Neuronal stem cell (in vitro differentiated cells): ENCODE results near the gene PKD1L1.

Experiments
- DNase-seq: peaks from one replicate; pipeline ENCODE4 v3.0.0-alpha.2; 2013; ENCODE audit warnings: low spot score
- H2AFZ ChIP-seq: one replicate; pipeline ENCODE4 v1.6.1; 2013; ENCODE audit warnings: mild to moderate bottlenecking, low read length, inconsistent platforms
- H2AK5ac ChIP-seq: 2 replicates; pipeline ENCODE4 v1.6.1; 2013; ENCODE audit warnings: low read depth, mild to moderate bottlenecking, inconsistent platforms, low read length, moderate library complexity, mixed read lengths
- H2BK120ac ChIP-seq: 2 replicates; pipeline ENCODE4 v1.6.1; 2013; ENCODE audit warnings: low read depth, mild to moderate bottlenecking, inconsistent platforms, low read length, moderate library complexity, mixed read lengths
- H2BK12ac ChIP-seq: one replicate; pipeline ENCODE4 v1.6.1; 2013; ENCODE audit warnings: low read length, inconsistent platforms
- H2BK15ac ChIP-seq: 2 replicates; pipeline ENCODE4 v1.6.1; 2013; ENCODE audit warnings: mild to moderate bottlenecking, low read length, inconsistent platforms, mixed read lengths
- H2BK5ac ChIP-seq: one replicate; pipeline ENCODE4 v1.6.1; 2013; ENCODE audit warnings: inconsistent platforms, mild to moderate bottlenecking, low read length, moderate library complexity
- H3K14ac ChIP-seq: one replicate; pipeline ENCODE4 v1.6.1; 2013; ENCODE audit warnings: low read length, inconsistent platforms
- H3K18ac ChIP-seq: 2 replicates; pipeline ENCODE4 v1.6.1; 2013; ENCODE audit warnings: low read length, inconsistent platforms
- H3K23ac ChIP-seq: 2 replicates; pipeline ENCODE4 v1.6.1; 2013; ENCODE audit warnings: low read depth, mild to moderate bottlenecking, mixed read lengths, low read length, inconsistent platforms; ENCODE audit not compliant: poor library complexity
- H3K27ac ChIP-seq: replicated peaks from 3 replicates; pipeline ENCODE4 v1.5.1; 2013; ENCODE audit warnings: low read length, inconsistent platforms
- H3K27me3 ChIP-seq, 3 experiments: 2 replicates each; pipeline ENCODE4 v1.6.1; 2013; ENCODE audit warnings: low read length in 3 of 3, mild to moderate bottlenecking in 2 of 3, inconsistent platforms in 1 of 3, low read depth in 1 of 3, mixed read lengths in 1 of 3, moderate library complexity in 1 of 3; ENCODE audit not compliant: control insufficient read depth in 3 of 3, insufficient read depth in 3 of 3
- H3K36me3 ChIP-seq, 2 donors: replicated peaks in 1 of 2; 2 replicates each; pipeline ENCODE4 v1.6.1; 2013; ENCODE audit warnings: low read length in 2 of 2; ENCODE audit not compliant: control insufficient read depth in 2 of 2, insufficient read depth in 2 of 2
- H3K4ac ChIP-seq: 2 replicates; pipeline ENCODE4 v1.6.1; 2013; ENCODE audit warnings: inconsistent platforms, mild to moderate bottlenecking, low read length, moderate library complexity
- H3K4me1 ChIP-seq, 2 donors: 1 replicate in 1 of 2; 2 replicates in 1 of 2; pipeline ENCODE4 v1.6.1; 2013; ENCODE audit warnings: low read length in 2 of 2, low read depth in 1 of 2; ENCODE audit not compliant: control insufficient read depth in 2 of 2, insufficient read depth in 1 of 2
- H3K4me2 ChIP-seq: one replicate; pipeline ENCODE4 v1.6.1; 2013; ENCODE audit warnings: mild to moderate bottlenecking, low read length, inconsistent platforms; ENCODE audit not compliant: insufficient read depth, poor library complexity, severe bottlenecking
- H3K4me3 ChIP-seq, 2 donors: 2 replicates each; pipeline ENCODE4 v1.5.1; 2013; ENCODE audit warnings: low read length in 2 of 2, mild to moderate bottlenecking in 2 of 2, inconsistent platforms in 1 of 2, moderate library complexity in 1 of 2
- H3K79me1 ChIP-seq: one replicate; pipeline ENCODE4 v1.6.1; 2013; ENCODE audit warnings: low read depth, mild to moderate bottlenecking, inconsistent platforms, low read length, moderate library complexity
- H3K9ac ChIP-seq: one replicate; pipeline ENCODE4 v1.6.1; 2013; ENCODE audit warnings: mild to moderate bottlenecking, low read depth, low read length, inconsistent platforms; ENCODE audit not compliant: poor library complexity
- H3K9me3 ChIP-seq, 2 donors: replicated peaks in 1 of 2; 2 replicates each; pipeline versions ENCODE3 to v1.6.1; 2013; ENCODE audit warnings: low read length in 2 of 2, mild to moderate bottlenecking in 2 of 2, inconsistent platforms in 1 of 2, low read depth in 1 of 2, mixed read lengths in 1 of 2, moderate library complexity in 1 of 2; ENCODE audit not compliant: control insufficient read depth in 2 of 2, insufficient read depth in 1 of 2
- H4K8ac ChIP-seq: one replicate; pipeline ENCODE4 v1.6.1; 2013; ENCODE audit warnings: low read depth, mild to moderate bottlenecking, inconsistent platforms, low read length, moderate library complexity
- H4K91ac ChIP-seq: one replicate; pipeline ENCODE4 v1.6.1; 2013; ENCODE audit warnings: low read length, low read depth, mild to moderate bottlenecking, inconsistent platforms; ENCODE audit not compliant: poor library complexity
- WGBS, 2 donors: extraction: QIAGEN DNeasy Blood & Tissue Kit; methylation state at CpG; one replicate each; pipeline ENCODE4 v1.1.7; 2013; ENCODE audit warnings: missing lambda C conversion rate in 2 of 2, mixed read lengths in 1 of 2; ENCODE audit not compliant: insufficient read length in 2 of 2, insufficient replicate concordance in 1 of 2; ENCODE audit errors: extremely low coverage in 2 of 2; 5-methylcytosine and 5-hydroxymethylcytosine counted together

The PKD1L1 gene

DNA sequence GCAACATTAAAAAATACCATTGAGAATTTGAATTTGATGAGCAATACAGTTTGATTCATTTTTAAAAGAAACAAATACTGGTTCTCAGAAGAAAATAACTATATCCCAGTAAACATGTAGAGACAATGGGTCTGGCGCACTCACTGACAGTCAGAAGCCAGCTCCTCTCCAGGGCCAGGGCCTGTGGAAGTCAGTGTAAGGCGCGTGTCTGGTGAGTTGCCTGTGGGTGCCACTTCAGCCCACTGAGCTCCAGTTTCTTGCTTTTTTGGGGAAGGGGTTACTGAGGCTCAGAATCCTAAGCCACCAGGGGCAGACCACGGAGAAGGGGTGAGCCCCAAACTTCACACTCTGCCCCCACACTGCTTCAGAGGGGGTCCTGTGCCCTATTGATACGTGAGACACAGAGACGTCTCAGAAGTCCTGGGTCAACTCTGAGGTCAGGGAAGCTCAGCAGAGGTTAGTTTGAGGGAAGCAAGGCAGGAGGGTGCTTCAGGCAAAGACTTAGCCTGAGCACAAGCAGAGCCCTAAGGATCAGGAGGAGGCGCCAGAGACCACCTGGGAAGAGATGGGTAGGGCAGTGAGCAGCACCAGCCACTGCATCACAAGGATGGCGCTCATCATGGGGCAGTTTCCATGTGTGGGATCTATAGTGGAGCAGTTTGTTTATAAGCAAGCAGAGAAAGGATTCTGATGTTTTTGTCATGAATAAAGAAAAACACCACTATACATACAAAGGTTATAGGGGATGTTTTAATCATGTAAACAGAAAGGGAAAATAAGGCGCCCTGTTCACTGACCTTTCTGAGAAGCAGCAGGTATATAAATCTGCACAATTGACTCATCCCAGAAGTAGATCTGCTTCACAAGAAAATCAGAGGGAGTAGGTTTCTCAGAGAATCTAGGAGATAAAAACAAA is 95.7 kb downstream of the PKD1L1 start:
- Histone ChIP-seq H3K4me3 (no peak overlapping the region), H2BK15ac (no peak overlapping the region), H2AFZ (no peak overlapping the region), H3K9me3 (no peaks in the 10 kb centered on the region), H3K18ac (peak overlapping the region; percentile 7), H2BK120ac (no peak overlapping the region), H4K8ac (no peak overlapping the region), H2BK12ac (no peak overlapping the region), H3K4me2 (no peak overlapping the region), H2AK5ac (no peak overlapping the region), H3K27ac (no peak overlapping the region), H3K4ac (no peak overlapping the region), H4K91ac (no peak overlapping the region), H3K79me1 (no peaks in the 10 kb centered on the region), H3K9ac (no peak overlapping the region), H3K23ac (peak overlapping the region; percentile 51), H3K36me3 (no peaks in the 10 kb centered on the region), H2BK5ac (no peak overlapping the region), H3K27me3 (peaks cover 0 to 2% (median 0%) of the 10 kb centered on the region in 3 experiments), H3K14ac (no peak overlapping the region), H3K4me1 (peaks cover 0 to 3% of the 10 kb centered on the region in 2 donors)
- WGBS, 2 donors, result no CpG with 5 or more reads among the region's 9 CpGs
- no peak for DNase-seq

DNA sequence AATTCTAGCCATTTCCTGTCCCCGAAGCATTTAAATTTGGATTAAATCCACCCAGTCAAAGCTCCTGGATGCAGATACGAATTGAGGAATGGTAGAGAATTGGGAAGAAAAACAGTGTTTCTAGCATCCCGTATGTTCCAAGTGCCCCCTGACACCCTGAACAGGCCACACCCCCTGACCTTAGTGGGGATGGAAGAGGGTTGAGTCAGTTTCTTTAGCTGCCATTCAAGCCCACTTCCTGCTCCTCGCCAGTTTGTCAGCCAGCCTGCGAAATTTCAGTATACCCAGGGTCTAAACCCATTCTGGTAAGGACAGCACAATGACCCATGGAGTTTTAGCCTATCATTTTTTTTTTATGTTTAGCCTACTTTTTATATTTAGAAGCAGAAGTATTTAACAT is 101.1 kb downstream of the PKD1L1 start:
- no CpG with 5 or more reads among the region's 5 CpGs for WGBS, 2 donors

DNA sequence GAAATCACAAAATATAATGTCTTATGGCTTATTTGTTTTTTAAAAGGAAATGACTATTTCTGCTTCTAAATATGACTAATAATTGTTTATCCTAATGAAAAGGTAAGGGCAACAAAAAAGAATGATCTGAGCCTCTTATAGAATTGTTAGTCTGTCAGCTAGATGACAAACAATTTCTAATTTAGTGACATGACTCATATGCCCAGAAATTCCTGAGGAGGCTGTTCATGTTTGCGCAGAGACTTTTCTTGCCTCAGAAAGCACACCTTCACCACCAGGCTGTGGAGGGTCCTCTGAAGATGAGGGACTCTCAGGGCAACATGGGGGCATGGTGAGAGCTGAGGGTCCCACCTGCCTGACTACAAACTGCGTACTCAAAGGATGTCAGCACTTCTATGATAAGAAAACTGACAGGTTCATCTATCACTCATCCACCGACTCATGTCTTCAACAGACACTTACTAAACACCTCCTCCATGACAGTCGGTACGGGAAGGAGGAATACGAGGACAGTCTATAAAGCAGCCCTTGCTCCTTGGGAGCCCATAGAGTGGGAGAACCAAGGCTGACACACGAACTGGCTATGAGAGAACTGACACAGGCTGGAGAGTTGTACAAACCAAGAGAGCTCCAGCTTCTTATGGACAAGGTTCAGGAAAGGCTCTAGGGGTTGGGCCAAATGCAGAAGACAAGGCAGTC is 102.0 kb downstream of the PKD1L1 start:
- peaks cover 0 to 13% (median 0%) of the 10 kb centered on the region in 3 experiments for H3K27me3 ChIP-seq
- no peak overlapping the region for H3K4ac ChIP-seq
- no peak overlapping the region for H3K27ac ChIP-seq
- no peak overlapping the region for H2AFZ ChIP-seq
- H4K91ac ChIP-seq, result no peak overlapping the region
- H2BK5ac ChIP-seq, result no peak overlapping the region
- no peaks in the 10 kb centered on the region for H3K36me3 ChIP-seq
- H3K9ac ChIP-seq, result no peak overlapping the region
- H2BK120ac ChIP-seq, result no peak overlapping the region
- H2BK12ac ChIP-seq, result no peak overlapping the region
- H2BK15ac ChIP-seq, result no peak overlapping the region
- no peak overlapping the region for H3K14ac ChIP-seq
- no peaks in the 10 kb centered on the region for H3K9me3 ChIP-seq
- no CpG with 5 or more reads among the region's 7 CpGs for WGBS, 2 donors
- H4K8ac ChIP-seq, result no peak overlapping the region
- DNase-seq, result no peak
- no peaks in the 10 kb centered on the region for H3K79me1 ChIP-seq
- H3K18ac ChIP-seq, result no peak overlapping the region
- H3K4me1 ChIP-seq, result no peaks in the 10 kb centered on the region
- no peak overlapping the region for H2AK5ac ChIP-seq
- H3K4me3 ChIP-seq, result no peak overlapping the region
- H3K23ac ChIP-seq, result no peak overlapping the region
- H3K4me2 ChIP-seq, result no peak overlapping the region

More for the DNA sequence above, 101.1 kb downstream of the PKD1L1 start:
- Histone ChIP-seq H3K4ac (no peak overlapping the region), H3K18ac (no peak overlapping the region), H3K9me3 (no peaks in the 10 kb centered on the region), H3K4me2 (no peak overlapping the region), H3K14ac (no peak overlapping the region), H4K91ac (no peak overlapping the region), H2BK5ac (no peak overlapping the region), H2BK120ac (no peak overlapping the region), H3K27me3 (peaks cover 0 to 9% (median 0%) of the 10 kb centered on the region in 3 experiments), H2AK5ac (no peak overlapping the region), H3K79me1 (no peaks in the 10 kb centered on the region), H2BK12ac (no peak overlapping the region), H3K9ac (no peak overlapping the region), H2BK15ac (no peak overlapping the region), H4K8ac (no peak overlapping the region), H3K4me1 (no peaks in the 10 kb centered on the region), H3K27ac (no peak overlapping the region), H3K23ac (no peak overlapping the region), H3K36me3 (no peaks in the 10 kb centered on the region), H3K4me3 (no peak overlapping the region), H2AFZ (no peak overlapping the region)
- no peak for DNase-seq

DNA sequence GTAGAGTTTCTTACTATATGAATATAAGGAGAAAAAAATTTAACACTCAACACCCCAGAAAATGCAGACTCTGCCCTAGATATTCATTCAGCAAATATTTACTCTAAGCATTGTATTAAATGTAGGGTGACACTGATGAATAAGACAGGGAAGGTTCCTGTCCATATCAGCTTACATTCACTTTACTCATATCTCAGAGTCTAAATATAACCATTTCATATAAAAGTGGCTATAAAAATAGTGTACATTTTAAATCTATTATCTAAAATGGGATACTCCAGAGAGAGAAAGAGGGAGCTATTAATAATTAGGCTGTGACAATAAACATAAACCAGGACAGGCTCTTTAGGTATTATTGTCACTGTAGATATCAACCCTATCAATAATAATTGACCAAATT is 104.0 kb downstream of the PKD1L1 start:
- H2BK12ac ChIP-seq, result no peak overlapping the region
- no peak overlapping the region for H2AFZ ChIP-seq
- no peak overlapping the region for H2BK120ac ChIP-seq
- peaks cover 0 to 19% (median 0%) of the 10 kb centered on the region in 3 experiments for H3K27me3 ChIP-seq
- H3K9me3 ChIP-seq, result no peaks in the 10 kb centered on the region
- H3K36me3 ChIP-seq, result no peaks in the 10 kb centered on the region
- no peak overlapping the region for H4K91ac ChIP-seq
- H3K79me1 ChIP-seq, result no peaks in the 10 kb centered on the region
- no peak for DNase-seq
- no peak overlapping the region for H3K4me3 ChIP-seq
- H2BK5ac ChIP-seq, result no peak overlapping the region
- no peak overlapping the region for H3K4me2 ChIP-seq
- no peak overlapping the region for H3K18ac ChIP-seq
- no peak overlapping the region for H4K8ac ChIP-seq
- no peak overlapping the region for H3K14ac ChIP-seq
- no peak overlapping the region for H2AK5ac ChIP-seq
- no peak overlapping the region for H3K23ac ChIP-seq
- H2BK15ac ChIP-seq, result no peak overlapping the region
- H3K4ac ChIP-seq, result no peak overlapping the region
- no peak overlapping the region for H3K9ac ChIP-seq
- peaks cover 0 to 2% of the 10 kb centered on the region in 2 donors for H3K4me1 ChIP-seq
- no peak overlapping the region for H3K27ac ChIP-seq
